GM18502 (cell line): ENCODE results near the gene ZSWIM4.

Source experiments
- ATAC-seq: cut with Tn5 transposase; IDR thresholded peaks from one replicate; pipeline ENCODE4 v1.9.1; 2021; ENCODE audit warnings: mild to moderate bottlenecking; ENCODE audit not compliant: unreplicated experiment, poor library complexity

The ZSWIM4 gene

GRCh38 chr19:13865571-13866462 is 70.6 kb downstream of the ZSWIM4 start:
- ATAC-seq = no peak

DNA sequence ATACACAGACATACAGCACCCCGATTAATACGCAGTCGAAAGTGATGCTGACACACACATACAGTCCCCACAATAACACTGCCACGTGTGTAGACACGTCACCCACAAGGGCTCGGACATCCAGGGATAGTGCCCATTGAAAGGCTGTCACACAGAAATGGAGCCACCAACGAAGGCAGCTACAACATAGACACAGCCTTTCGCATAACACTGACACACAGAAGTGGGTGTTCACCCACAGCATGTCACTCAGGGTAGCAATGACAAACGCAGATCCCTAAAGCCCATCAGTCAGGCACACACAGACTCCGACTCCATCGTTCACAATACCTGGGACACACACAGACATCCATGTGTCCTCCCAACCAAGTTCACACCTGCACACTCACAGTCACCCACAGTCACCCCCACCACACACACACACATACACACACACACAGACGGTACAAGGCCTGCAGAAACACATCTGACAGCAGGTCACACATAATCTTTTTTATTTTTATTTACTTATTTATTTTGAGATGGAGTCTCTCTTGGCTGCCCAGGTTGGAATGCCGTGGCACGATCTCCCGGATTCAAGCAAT is 71.3 kb downstream of the ZSWIM4 start:
- ATAC-seq = no peak

DNA sequence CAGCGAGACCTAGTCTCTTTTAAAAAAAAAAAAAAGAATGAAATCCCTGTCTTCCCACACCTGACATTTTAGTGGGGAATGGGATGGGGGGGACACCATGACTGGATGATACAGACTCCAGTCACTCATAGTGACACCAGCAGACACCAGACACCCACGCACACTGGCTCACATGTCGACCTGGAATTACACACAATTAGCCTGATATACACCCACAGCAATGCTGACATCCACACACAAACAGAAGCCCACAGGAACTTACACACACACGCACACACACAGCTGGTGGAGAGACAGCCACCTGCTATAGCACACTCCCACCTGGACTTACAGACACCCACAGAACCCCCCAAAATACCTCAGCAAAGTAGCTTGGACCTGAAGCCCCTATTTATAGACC is 73.4 kb downstream of the ZSWIM4 start:
- ATAC-seq = no peak

DNA sequence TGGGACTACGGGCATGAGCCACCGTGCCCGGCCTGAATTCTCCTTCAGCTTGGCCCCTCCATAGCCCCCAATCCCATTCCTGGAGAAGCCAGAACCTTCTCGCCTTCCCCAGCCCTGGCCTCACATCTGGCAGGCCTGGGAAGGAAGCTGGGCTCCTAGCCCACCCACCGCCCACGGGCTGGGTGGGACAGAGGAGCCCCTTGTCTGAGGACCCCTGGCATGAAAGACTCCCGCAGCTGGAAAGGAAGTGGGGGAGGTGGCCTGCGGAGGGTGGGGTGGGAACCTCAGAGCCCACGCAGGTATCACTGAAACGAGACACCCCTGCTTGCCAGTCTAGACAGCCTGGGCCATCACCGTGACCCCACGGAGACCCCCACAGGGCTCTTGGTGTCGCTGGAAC is 74.0 kb downstream of the ZSWIM4 start:
- no peak for ATAC-seq

- no peak for ATAC-seq
Observed at GRCh38 chr19:13870873-13871272, 75.6 kb downstream of the ZSWIM4 start.

DNA sequence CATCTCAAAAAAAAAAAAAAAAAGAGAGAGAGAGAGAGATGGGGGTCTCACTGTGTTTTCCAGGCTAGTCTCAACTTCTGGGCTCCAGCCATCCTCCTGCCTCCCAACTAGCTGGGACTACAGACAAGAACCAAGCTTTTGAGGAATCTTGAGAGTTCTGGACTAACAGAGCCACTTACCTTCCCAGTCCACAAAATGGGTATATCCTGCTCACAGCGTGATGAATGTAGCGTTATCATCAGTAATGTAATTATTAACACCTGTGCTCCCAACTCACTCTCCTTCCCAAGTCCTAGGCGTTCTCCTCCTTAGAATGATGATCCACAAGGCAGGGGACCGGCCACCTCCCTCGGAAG is 77.1 kb downstream of the ZSWIM4 start:
- no peak for ATAC-seq

DNA sequence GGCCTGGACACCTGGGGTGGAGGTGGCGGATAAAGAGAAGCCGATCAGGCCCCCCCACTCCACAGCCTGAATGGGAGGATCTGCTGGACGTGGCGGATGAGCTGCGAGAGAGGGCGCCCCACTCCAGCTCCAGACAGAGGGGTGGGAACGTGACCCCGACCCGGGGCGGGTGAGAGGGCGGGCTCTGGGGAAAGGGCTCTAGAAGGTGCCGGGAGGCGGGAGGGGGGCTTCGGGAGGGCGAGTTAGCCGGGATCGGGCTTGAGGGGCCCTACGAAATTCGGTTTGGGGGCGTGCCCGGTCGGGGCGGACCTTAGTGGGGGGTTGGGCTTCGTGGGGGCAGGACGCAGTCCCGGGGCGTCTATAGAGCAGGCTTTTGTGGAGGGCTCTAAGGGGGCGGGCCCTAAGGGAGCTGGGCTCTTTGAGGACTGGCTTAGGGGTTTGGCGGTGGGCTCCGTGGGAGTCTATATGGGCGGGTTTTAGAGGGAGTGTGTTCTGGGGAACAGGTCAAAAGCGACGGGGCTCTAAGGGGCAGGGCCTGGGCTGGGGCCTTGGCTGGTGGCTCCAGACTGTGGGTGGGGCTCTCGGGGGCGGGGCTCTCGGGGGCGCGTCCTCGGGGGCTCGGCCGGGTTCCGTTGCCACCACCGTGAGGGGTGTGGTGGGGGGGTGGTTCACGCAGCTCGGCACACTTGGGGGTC is 77.6 kb downstream of the ZSWIM4 start:
- no peak for ATAC-seq

DNA sequence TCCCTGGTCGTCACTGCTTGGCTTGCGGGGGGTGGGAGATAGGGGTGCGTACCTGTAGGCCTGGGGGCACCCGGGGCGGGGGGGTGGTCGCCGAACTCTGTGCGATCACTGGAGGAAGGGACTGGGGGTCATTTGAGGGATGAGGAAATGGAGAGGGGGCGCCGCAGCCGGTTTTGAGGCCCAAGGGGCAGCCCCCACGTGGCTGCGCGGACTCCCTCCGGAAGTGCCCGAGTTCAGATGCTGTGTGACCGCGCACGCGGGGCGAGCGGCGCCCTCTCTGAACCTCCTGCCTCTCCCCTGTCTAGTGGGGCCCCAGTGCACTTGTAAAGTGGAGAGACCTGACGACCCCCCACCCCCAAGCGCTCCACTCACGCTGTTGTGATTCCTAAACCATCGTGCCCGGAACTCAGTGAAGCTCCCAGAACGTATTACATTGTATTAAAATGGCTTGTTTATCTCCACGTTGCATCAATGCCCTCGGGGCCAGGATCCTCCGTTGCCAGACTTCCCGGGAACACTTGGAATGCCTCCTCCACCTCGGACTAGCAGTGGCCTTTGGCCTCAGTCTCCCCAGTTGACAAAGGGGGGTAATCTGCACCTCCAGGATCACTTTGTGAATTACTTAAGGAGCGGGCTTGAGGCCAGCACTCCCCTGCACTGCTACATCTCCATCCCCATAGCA is 78.7 kb downstream of the ZSWIM4 start:
- no peak for ATAC-seq

- ATAC-seq = no peak
Observed at GRCh38 chr19:13875824-13876223, 80.6 kb downstream of the ZSWIM4 start.

GRCh38 chr19:13876834-13877233 is 81.6 kb downstream of the ZSWIM4 start, which contains the start of gene NANOS3:
NANOS3 (plus strand) TSS chr19:13877134; CDS start chr19:13877249, 115 bp downstream.
- ATAC-seq = no peak

DNA sequence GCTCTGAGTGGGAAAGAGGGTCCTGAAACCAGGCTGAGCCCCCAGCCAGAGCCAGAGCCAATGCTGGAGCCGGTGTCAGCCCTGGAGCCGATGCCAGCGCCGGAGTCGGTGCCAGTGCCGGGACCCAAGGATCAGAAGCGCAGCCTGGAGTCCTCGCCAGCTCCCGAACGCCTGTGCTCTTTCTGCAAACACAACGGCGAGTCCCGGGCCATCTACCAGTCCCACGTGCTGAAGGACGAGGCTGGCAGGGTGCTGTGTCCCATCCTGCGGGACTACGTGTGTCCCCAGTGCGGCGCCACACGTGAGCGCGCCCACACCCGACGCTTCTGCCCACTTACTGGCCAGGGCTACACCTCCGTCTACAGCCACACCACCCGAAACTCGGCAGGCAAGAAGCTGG is 82.1 kb downstream of the ZSWIM4 start:
- ATAC-seq = no peak

DNA sequence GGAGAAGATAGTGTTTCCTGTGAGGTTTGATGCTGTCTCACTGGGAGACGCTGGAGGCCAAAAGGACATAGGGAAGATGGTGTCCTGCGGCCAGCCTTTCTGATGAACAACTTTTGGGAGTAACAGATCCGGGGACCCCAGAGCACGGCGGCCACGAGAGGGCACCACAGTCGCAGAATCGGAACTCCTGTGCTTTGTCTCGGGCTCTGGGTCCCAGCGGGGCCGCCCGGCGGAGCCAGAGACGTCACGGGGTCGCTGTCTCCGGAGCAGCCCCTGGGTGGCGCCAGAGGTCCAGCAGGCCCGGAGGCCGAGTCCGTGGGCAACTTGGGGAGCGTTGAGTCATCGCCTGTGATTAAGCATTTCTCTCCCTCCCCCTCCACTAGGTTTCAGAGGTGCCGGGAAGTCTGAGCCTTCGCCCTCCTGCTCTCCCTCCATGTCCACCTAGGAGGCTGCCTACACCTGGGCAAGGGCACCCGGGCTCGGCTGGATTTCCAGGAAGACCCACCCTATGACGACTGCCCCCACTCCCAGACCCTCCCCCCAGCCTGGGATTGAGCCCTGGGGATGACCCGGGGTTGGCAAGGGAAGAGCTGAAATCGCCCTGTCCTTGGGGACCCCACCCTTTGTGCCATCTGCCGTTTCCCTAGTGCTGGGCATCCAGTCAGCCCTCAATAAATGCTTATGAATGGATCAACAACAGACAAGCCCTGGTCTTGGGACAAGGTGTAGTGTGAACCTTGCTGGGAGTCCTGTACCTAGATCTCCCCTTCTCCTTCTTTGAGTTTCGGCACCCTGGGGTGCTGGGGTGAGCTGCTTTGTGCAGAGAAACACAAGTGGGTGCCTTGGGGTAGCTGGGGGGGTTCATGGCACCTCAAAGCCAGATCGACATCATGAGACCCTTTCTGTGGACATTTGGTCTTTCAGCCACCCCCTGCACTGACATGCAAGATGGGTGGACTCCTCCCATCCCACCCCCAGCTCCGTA is 85.1 kb downstream of the ZSWIM4 start:
- ATAC-seq = peak; percentile 79

GRCh38 chr19:13881251-13881691 is 86.0 kb downstream of the ZSWIM4 start:
- no peak for ATAC-seq
